Smooth muscle cell of the brain vasculature (primary cell): ENCODE data around the gene SOX5.
"Not testable (repeated sequence)": the region's sequence is repeated elsewhere in the genome, so short reads cannot be mapped to it uniquely, and the experiment has no call there.

Experiments
- DNase-seq: peaks from one replicate; pipeline ENCODE4 v3.0.0-alpha.2; 2012; ENCODE audit warnings: low read depth, low spot score

Gene SOX5

GRCh38 chr12:23909551-23909950 is 39.9 kb downstream of the SOX5 start:
- DNase-seq, result no peak

GRCh38 chr12:23906329-23906728 is 43.1 kb downstream of the SOX5 start:
- DNase-seq, result no peak

- no peak for DNase-seq
These were observed 50.0 kb downstream of the SOX5 start for GRCh38 chr12:23899434-23899833.

GRCh38 chr12:23898121-23898520 is 51.3 kb downstream of the SOX5 start:
- DNase-seq, result no peak

GRCh38 chr12:23895792-23896218 is 53.7 kb downstream of the SOX5 start:
- DNase-seq, result no peak

GRCh38 chr12:23893611-23894010 is 55.9 kb downstream of the SOX5 start:
- DNase-seq, result no peak

- no peak for DNase-seq
These were observed 58.4 kb downstream of the SOX5 start for GRCh38 chr12:23891115-23891514.

GRCh38 chr12:23889069-23889440 is 60.4 kb downstream of the SOX5 start:
- no peak for DNase-seq

- no peak for DNase-seq
These were observed 60.9 kb downstream of the SOX5 start for GRCh38 chr12:23888396-23889068.

GRCh38 chr12:23887055-23887835 is 62.2 kb downstream of the SOX5 start:
- DNase-seq, result no peak

GRCh38 chr12:23885394-23885793 is 64.1 kb downstream of the SOX5 start:
- DNase-seq, result no peak

- DNase-seq, result no peak
These were observed 64.6 kb downstream of the SOX5 start for GRCh38 chr12:23884909-23885308.

GRCh38 chr12:23880988-23881387 is 68.5 kb downstream of the SOX5 start:
- no peak for DNase-seq

GRCh38 chr12:23876618-23877017 is 72.9 kb downstream of the SOX5 start:
- not testable (repeated sequence) for DNase-seq

GRCh38 chr12:23867794-23868193 is 81.7 kb downstream of the SOX5 start:
- no peak for DNase-seq

- no peak for DNase-seq
These were observed 86.8 kb downstream of the SOX5 start for GRCh38 chr12:23862701-23863100.

GRCh38 chr12:23860019-23860418 is 89.5 kb downstream of the SOX5 start:
- no peak for DNase-seq

GRCh38 chr12:23857178-23857577 is 92.3 kb downstream of the SOX5 start:
- no peak for DNase-seq

- DNase-seq, result no peak
These were observed 93.7 kb downstream of the SOX5 start for GRCh38 chr12:23855813-23856212.

GRCh38 chr12:23854598-23854997 is 94.9 kb downstream of the SOX5 start:
- DNase-seq, result no peak

GRCh38 chr12:23853640-23854039 is 95.8 kb downstream of the SOX5 start:
- no peak for DNase-seq

GRCh38 chr12:23851602-23852001 is 97.9 kb downstream of the SOX5 start:
- no peak for DNase-seq

GRCh38 chr12:23847857-23848256 is 101.6 kb downstream of the SOX5 start:
- no peak for DNase-seq
